ENCODE results near the gene RBL2.
A peak's percentile ranks its signal among the peaks of the same experiment; 100 is the strongest.
"Not testable (repeated sequence)": the region's sequence is repeated elsewhere in the genome, so short reads cannot be mapped to it uniquely, and the experiment has no call there.

Gene RBL2

GRCh38 chr16:53434377-53435065 lies at the start of gene RBL2:
RBL2 (plus strand) TSS chr16:53434471; CDS start chr16:53434557, 86 bp downstream.
- in situ Hi-C loops (cut with MboI; ENCODE audit: low sequenced_read_pairs, unreplicated experiment): no loop called here
- no peak for TF ChIP-seq CTCF (IDR thresholded peaks at IDR 0.05; ENCODE audit: borderline replicate concordance, control extremely low read depth, extremely low read depth, insufficient read depth, missing control alignments)
- DNase-seq (ENCODE audit: low spot score): peak; percentile 89

- DNase-seq (ENCODE audit: low spot score): not testable (repeated sequence)
Measured at GRCh38 chr16:53384610-53385009, 49.7 kb upstream of the RBL2 start.

GRCh38 chr16:53404959-53405358 lies 29.3 kb upstream of the RBL2 start:
- no peak for DNase-seq (ENCODE audit: low spot score)
- in situ Hi-C loops (cut with MboI; ENCODE audit: low sequenced_read_pairs, unreplicated experiment): no loop called here
- TF ChIP-seq CTCF (IDR thresholded peaks at IDR 0.05; ENCODE audit: borderline replicate concordance, control extremely low read depth, extremely low read depth, insufficient read depth, missing control alignments): no peak

More at GRCh38 chr16:53384610-53385009, 49.7 kb upstream of the RBL2 start:
- in situ Hi-C loops (cut with MboI; ENCODE audit: low sequenced_read_pairs, unreplicated experiment): not testable (repeated sequence)

- in situ Hi-C loops (cut with MboI; ENCODE audit: low sequenced_read_pairs, unreplicated experiment): no loop called here
- DNase-seq (ENCODE audit: low spot score): no peak
- no peak for TF ChIP-seq CTCF (IDR thresholded peaks at IDR 0.05; ENCODE audit: borderline replicate concordance, control extremely low read depth, extremely low read depth, insufficient read depth, missing control alignments)
Measured at GRCh38 chr16:53412549-53412948, 21.7 kb upstream of the RBL2 start.

- DNase-seq (ENCODE audit: low spot score): no peak
- in situ Hi-C loops (cut with MboI; ENCODE audit: low sequenced_read_pairs, unreplicated experiment): no loop called here
- no peak for TF ChIP-seq CTCF (IDR thresholded peaks at IDR 0.05; ENCODE audit: borderline replicate concordance, control extremely low read depth, extremely low read depth, insufficient read depth, missing control alignments)
Measured at GRCh38 chr16:53413864-53414263, 20.4 kb upstream of the RBL2 start.

- no peak for DNase-seq (ENCODE audit: low spot score)
- no peak for TF ChIP-seq CTCF (IDR thresholded peaks at IDR 0.05; ENCODE audit: borderline replicate concordance, control extremely low read depth, extremely low read depth, insufficient read depth, missing control alignments)
- in situ Hi-C loops (cut with MboI; ENCODE audit: low sequenced_read_pairs, unreplicated experiment): no loop called here
Measured at GRCh38 chr16:53414381-53414780, 19.9 kb upstream of the RBL2 start.

- no peak for DNase-seq (ENCODE audit: low spot score)
- TF ChIP-seq CTCF (IDR thresholded peaks at IDR 0.05; ENCODE audit: borderline replicate concordance, control extremely low read depth, extremely low read depth, insufficient read depth, missing control alignments): no peak
- in situ Hi-C loops (cut with MboI; ENCODE audit: low sequenced_read_pairs, unreplicated experiment): no loop called here
Measured at GRCh38 chr16:53415504-53415903, 18.8 kb upstream of the RBL2 start.

Data from GM13976 (cell line).